Choroid plexus epithelial cell (primary cell): ENCODE results near the gene KIAA1671.
A peak's percentile ranks its signal among the peaks of the same experiment; 100 is the strongest.

Experiments used
- DNase-seq: peaks from one replicate; pipeline ENCODE4 v3.0.0-alpha.2; 2010; ENCODE audit warnings: low read depth
- H3K4me3 ChIP-seq: 2 replicates; pipeline ENCODE4 v1.5.1; 2011; ENCODE audit warnings: low read depth, mild to moderate bottlenecking, control low read depth, low read length, moderate library complexity
- TF ChIP-seq, protein P1 (sequence below): conservative IDR thresholded peaks from 2 replicates; pipeline ENCODE4 v1.5.1; 2011; ENCODE audit warnings: low read depth, mild to moderate bottlenecking, control low read depth, inconsistent platforms, low read length, moderate library complexity

KIAA1671 gene

GRCh38 chr22:24944217-24944937 is 8.1 kb upstream of the KIAA1671 start:
- TF ChIP-seq, protein P1, sequence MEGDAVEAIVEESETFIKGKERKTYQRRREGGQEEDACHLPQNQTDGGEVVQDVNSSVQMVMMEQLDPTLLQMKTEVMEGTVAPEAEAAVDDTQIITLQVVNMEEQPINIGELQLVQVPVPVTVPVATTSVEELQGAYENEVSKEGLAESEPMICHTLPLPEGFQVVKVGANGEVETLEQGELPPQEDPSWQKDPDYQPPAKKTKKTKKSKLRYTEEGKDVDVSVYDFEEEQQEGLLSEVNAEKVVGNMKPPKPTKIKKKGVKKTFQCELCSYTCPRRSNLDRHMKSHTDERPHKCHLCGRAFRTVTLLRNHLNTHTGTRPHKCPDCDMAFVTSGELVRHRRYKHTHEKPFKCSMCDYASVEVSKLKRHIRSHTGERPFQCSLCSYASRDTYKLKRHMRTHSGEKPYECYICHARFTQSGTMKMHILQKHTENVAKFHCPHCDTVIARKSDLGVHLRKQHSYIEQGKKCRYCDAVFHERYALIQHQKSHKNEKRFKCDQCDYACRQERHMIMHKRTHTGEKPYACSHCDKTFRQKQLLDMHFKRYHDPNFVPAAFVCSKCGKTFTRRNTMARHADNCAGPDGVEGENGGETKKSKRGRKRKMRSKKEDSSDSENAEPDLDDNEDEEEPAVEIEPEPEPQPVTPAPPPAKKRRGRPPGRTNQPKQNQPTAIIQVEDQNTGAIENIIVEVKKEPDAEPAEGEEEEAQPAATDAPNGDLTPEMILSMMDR, result no peak
- H3K4me3 ChIP-seq, result no peak overlapping the region
- no peak for DNase-seq

DNA sequence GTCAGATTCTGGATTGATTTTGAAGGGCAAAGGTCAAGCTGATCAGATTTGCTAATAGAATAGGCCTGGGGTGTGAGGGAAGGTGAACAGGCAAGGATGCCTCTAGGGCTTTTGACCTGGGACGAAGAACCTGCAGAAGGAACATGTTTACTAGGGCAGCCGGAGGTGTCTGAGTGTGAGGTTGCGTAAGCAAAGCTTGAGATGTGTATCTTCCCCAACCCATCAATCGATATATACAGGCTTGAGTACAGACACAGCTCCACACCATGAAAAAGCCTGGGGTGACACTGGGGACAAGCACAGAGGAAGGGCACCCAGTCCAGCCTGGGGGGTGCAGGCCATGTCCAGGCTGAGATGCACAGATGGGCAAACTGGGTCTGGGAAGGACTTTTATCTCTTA is 7.1 kb upstream of the KIAA1671 start:
- no peak overlapping the region for H3K4me3 ChIP-seq
- TF ChIP-seq, protein P1, result no peak
- no peak for DNase-seq

- H3K4me3 ChIP-seq, result no peak overlapping the region
- DNase-seq, result no peak
- TF ChIP-seq, protein P1, result no peak
These were observed 5.1 kb upstream of the KIAA1671 start for GRCh38 chr22:24947383-24947782.

DNA sequence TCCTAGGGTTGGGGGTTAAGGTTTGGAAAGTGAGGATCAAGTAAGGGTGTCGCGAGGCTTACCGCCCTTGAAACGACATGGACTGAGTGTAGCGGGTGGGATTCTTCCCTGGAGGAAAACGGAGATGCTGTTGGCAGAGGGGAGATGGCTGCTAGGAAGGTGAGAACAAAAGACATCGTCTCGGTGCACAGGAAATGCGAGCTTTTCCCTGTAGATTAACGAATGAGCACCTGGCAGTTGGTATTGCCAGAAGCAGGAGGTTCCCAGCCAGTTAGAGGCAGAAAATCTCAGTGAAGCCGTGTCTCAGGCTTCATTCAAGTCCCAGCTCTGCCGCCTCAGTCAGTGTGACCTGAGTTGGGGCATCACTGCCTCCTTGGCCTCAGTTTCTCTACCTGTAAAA is 4.6 kb upstream of the KIAA1671 start:
- TF ChIP-seq, protein P1, result no peak

GRCh38 chr22:24948356-24949202 is 3.9 kb upstream of the KIAA1671 start:
- no peak overlapping the region for H3K4me3 ChIP-seq
- TF ChIP-seq, protein P1, result no peak
- no peak for DNase-seq

More for the DNA sequence above, 4.6 kb upstream of the KIAA1671 start:
- no peak for DNase-seq
- no peak overlapping the region for H3K4me3 ChIP-seq

- DNase-seq, result peak; percentile 43
- no peak overlapping the region for H3K4me3 ChIP-seq
These were observed 2.1 kb upstream of the KIAA1671 start for GRCh38 chr22:24950272-24950902.

More at GRCh38 chr22:24950272-24950902, 2.1 kb upstream of the KIAA1671 start:
- TF ChIP-seq, protein P1, result no peak
